Bronchial epithelial cell (primary cell): ENCODE results near the gene MET. TPM values are rescaled to one million over a fixed set of nuclear protein-coding genes. Genes with fewer than 3 reads are reported as not detected.

Source experiments
- DNase-seq: peaks from one replicate; pipeline ENCODE4 v3.0.0-alpha.2; 2010; ENCODE audit warnings: low read depth
- FAIRE-seq: peaks from 2 replicates; lab custom pipeline; 2011; peaks lifted over from hg19 to GRCh38; lab: Jason Lieb, UNC
- H3K27me3 ChIP-seq: 2 replicates; pipeline ENCODE4 v1.5.1; 2011; ENCODE audit warnings: low read length; ENCODE audit not compliant: control insufficient read depth, insufficient read depth
- H3K36me3 ChIP-seq: 2 replicates; pipeline ENCODE4 v1.5.1; 2011; ENCODE audit warnings: low read length; ENCODE audit not compliant: control insufficient read depth, insufficient read depth
- H3K4me3 ChIP-seq: 2 replicates; pipeline ENCODE4 v1.5.1; 2011; ENCODE audit warnings: mild to moderate bottlenecking, low read depth, low read length, control low read depth
- total RNA-seq: library from RNA; depleted of rRNA; stranded (reverse); fragments of >200 nt; gene quantifications from 2 replicates; pipeline ENCODE4 v1.2.1, GENCODE V29; 2014
- TF ChIP-seq, protein P1 (sequence below): IDR thresholded peaks from 2 replicates; pipeline ENCODE4 v1.5.1; 2011; ENCODE audit warnings: mild to moderate bottlenecking, moderate library complexity, low read length, control low read depth, inconsistent platforms; ENCODE audit not compliant: insufficient read depth, severe bottlenecking

The MET gene
- total RNA-seq, 1 donor from 2014 or later = 156 TPM

DNA sequence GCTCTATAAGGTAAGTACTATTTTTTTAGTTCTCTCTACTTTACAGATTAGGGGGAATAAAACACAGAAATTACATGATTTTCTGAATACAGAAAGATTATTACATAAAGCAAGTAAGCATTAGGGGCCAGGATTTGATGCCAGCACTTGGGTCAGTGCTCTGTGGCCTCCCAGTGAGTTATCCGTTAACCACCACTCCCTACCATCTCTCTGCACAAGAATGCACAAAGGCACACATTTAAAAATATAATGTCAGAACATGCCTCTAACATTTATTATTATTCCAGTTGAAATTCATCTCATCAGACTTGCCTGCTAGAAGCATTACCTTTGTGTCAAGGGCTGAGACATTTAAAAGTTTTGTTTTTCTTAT, 59.0 kb downstream of the MET start:
- TF ChIP-seq, protein P1, sequence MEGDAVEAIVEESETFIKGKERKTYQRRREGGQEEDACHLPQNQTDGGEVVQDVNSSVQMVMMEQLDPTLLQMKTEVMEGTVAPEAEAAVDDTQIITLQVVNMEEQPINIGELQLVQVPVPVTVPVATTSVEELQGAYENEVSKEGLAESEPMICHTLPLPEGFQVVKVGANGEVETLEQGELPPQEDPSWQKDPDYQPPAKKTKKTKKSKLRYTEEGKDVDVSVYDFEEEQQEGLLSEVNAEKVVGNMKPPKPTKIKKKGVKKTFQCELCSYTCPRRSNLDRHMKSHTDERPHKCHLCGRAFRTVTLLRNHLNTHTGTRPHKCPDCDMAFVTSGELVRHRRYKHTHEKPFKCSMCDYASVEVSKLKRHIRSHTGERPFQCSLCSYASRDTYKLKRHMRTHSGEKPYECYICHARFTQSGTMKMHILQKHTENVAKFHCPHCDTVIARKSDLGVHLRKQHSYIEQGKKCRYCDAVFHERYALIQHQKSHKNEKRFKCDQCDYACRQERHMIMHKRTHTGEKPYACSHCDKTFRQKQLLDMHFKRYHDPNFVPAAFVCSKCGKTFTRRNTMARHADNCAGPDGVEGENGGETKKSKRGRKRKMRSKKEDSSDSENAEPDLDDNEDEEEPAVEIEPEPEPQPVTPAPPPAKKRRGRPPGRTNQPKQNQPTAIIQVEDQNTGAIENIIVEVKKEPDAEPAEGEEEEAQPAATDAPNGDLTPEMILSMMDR = no peak
- FAIRE-seq (no peak), DNase-seq (no peak)
- no peaks in the 10 kb centered on the region for H3K27me3 ChIP-seq
- H3K4me3 ChIP-seq = no peak overlapping the region
- peaks cover 6% of the 10 kb centered on the region for H3K36me3 ChIP-seq

DNA sequence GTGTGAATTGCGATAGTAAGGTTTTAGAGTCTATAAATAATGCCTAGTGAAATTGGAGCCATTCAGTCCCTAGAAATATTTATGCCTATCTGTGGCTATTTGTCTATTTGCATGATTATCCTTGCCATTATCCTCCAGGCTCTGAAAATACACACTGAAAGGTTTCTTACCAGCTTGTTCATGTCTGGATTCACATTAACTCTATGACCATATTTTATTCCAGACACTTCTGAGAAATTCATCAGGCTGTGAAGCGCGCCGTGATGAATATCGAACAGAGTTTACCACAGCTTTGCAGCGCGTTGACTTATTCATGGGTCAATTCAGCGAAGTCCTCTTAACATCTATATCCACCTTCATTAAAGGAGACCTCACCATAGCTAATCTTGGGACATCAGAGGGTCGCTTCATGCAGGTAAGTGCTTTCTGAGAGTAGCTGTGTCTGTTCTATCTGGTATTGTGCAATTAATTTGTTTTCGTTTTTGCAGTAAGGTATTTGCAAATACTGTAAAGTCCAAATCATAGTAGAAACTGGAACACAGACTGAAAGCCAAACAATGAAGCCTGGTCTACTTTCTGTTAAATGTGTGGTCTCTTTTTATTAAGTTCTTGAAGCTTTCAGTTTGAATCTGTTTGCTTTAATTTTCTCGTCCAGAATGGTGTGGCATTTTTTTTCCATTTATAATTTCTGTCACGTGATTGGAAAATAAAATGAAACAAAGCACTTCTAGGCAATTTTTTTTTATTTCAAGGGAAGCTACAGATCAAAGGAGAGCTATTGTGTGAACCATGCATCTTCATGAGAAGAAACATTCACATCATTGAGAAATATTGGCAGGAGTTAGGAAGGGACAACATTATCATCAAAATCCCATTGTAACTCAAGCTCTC, 59.7 kb downstream of the MET start:
- no peak for FAIRE-seq
- no peak overlapping the region for H3K4me3 ChIP-seq
- peaks cover 6% of the 10 kb centered on the region for H3K36me3 ChIP-seq

DNA sequence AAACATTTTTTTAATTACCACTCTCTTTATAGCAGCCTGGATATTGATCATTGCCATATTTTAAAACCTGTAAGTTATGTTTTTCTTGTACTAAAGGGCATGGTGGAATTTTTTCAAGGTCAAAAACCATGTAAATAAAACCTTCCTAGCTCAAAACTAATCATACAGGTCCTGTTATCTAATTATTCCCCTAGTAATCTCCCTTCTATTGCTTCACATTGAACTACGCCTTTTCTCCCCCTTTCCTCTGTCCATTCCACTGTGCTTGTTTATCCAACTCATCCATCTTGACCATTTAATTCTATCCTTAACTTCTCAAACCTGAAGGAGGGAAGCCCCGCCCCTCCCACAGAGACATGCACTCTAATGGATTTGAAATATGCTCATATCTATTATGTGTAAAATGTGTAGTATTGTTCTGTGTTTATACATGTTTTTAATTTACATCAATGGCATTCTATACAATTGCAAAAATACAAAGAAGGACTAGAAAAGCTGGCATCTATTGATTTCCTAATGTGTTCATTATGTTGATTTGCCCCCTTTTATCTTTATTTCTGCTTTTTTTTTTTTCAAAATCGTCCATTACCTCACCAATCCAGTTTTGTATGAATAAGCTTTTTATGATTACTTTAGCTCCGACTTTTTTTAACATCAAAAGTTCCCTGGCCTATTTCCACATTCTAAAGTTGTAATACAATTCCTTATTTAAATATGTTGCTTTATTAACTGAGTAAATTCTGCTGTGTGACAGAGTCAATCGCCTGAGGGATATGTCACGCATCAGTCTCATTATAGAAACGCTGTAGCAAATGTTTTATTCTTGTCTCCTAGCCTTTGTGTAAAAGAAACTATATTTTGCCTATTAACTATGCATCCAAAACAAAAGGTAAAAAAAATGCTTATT, 61.0 kb downstream of the MET start:
- TF ChIP-seq, protein P1 = no peak
- DNase-seq (no peak), FAIRE-seq (no peak)
- Histone ChIP-seq H3K27me3 (no peaks in the 10 kb centered on the region), H3K36me3 (peaks cover 7% of the 10 kb centered on the region), H3K4me3 (no peak overlapping the region)

More for the DNA sequence above, 59.7 kb downstream of the MET start:
- DNase-seq = no peak
- no peaks in the 10 kb centered on the region for H3K27me3 ChIP-seq
- TF ChIP-seq, protein P1 = no peak

DNA sequence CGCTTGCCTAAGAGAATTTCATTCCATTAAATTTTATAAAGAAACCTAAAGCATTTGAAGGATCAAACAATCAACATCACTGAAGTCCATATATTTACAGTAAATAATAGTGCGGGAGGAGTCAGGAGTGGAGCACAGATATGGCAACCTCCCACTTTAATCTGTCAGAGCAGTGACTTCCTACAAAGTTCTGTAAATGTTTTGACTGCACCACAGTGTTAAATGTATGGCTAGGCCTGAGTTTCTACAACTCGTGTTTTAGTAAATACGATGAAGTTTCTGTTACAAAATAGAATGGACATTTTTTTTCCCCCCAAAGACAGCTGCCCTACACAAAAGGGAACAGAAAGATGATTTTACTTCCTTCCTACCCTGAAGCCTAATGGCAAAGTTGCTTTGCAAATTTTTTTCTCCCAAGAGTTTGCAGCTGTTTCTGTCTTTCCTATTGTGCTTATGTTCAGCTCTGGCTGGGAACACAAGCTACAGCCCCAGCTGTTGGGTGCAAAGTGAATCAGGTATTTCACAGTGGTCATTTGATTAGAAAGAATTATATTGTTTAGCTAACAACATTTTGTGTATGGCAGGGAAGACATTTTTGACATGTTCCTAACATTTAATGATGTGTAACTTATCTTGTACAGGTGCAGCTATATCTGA, 62.1 kb downstream of the MET start:
- peaks cover 7% of the 10 kb centered on the region for H3K36me3 ChIP-seq
- TF ChIP-seq, protein P1 = no peak
- no peak for FAIRE-seq
- no peak for DNase-seq
- H3K4me3 ChIP-seq = no peak overlapping the region
- H3K27me3 ChIP-seq = no peaks in the 10 kb centered on the region

DNA sequence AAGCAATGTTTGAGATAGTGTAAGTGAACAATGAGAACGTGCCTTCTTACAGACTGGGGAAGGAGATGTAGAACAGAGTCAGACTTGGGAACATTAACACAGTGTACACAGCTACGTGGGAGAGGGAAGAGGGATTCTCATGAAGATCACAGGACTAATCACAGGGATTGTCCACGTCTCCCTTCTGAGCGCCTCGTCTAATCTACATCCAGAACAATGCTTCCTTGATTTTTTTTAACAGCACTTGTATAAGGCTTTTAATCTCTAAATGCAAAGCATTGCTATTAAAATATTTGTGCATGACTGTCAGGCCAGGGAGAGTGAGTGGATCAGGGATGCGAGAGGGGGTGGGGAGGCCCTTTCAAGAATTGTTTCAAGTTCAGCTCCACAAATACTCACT, 62.7 kb downstream of the MET start:
- TF ChIP-seq, protein P1 = no peak
- DNase-seq (no peak), FAIRE-seq (no peak)
- Histone ChIP-seq H3K4me3 (no peak overlapping the region), H3K36me3 (peaks cover 7% of the 10 kb centered on the region), H3K27me3 (no peaks in the 10 kb centered on the region)
